CD4-positive, alpha-beta memory T cell (primary cell): ENCODE results near the gene CACNA1D. TPM values are rescaled to one million over a fixed set of nuclear protein-coding genes. Genes with fewer than 3 reads are reported as not detected.

Source experiments
- CTCF ChIA-PET: fragments of 350-600 bp; sonication (Branson Sonifier 250); formaldehyde crosslinking; loops from one replicate; lab custom pipeline; 2021; ENCODE audit warnings: inconsistent platforms; ENCODE audit not compliant: partially characterized antibody; lab: Charles Lee
- POLR2A ChIA-PET: fragments of 350-600 bp; sonication (Branson Sonifier 250); formaldehyde crosslinking; loops from one replicate; lab custom pipeline; 2021; ENCODE audit not compliant: partially characterized antibody; lab: Charles Lee
- DNase-seq, 5 donors: peaks; one replicate each; pipeline versions ENCODE4 v3.0.0 to v3.0.0-alpha.2; 2020 to 2022; ENCODE audit warnings: mixed read lengths in 1 of 5
- H3K27ac ChIP-seq: one replicate; pipeline ENCODE4 v1.7.0; 2013; ENCODE audit warnings: low read depth, low read length
- H3K27me3 ChIP-seq: 2 replicates; pipeline ENCODE4 v1.7.0; 2013; ENCODE audit warnings: mild to moderate bottlenecking, low read length, moderate library complexity; ENCODE audit not compliant: insufficient read depth
- H3K36me3 ChIP-seq: 2 replicates; pipeline ENCODE4 v1.7.0; 2013; ENCODE audit warnings: mild to moderate bottlenecking, low read length, moderate library complexity; ENCODE audit not compliant: insufficient read depth
- H3K4me1 ChIP-seq: 2 replicates; pipeline ENCODE4 v1.7.0; 2013; ENCODE audit warnings: mild to moderate bottlenecking, low read length, moderate library complexity; ENCODE audit not compliant: insufficient read depth
- H3K4me3 ChIP-seq, 2 donors: one replicate each; pipeline ENCODE4 v1.7.0; 2013; ENCODE audit warnings: low read length in 2 of 2, mild to moderate bottlenecking in 1 of 2
- H3K9me3 ChIP-seq, 2 donors: one replicate each; pipeline ENCODE4 v1.7.0; 2013; ENCODE audit warnings: low read length in 2 of 2, control low read depth in 1 of 2; ENCODE audit not compliant: control insufficient read depth in 1 of 2
- H3K27ac Mint-ChIP-seq, 7 donors: one replicate each; pipeline ENCODE4 v1.8.0; 2020 to 2021; ENCODE audit warnings: mixed read lengths in 7 of 7, mild to moderate bottlenecking in 6 of 7, inconsistent platforms in 3 of 7, moderate library complexity in 3 of 7
- H3K27me3 Mint-ChIP-seq, 2 donors: one replicate each; pipeline ENCODE4 v1.8.0; 2020 to 2021; ENCODE audit warnings: mixed read lengths in 2 of 2
- H3K36me3 Mint-ChIP-seq, 2 donors: one replicate each; pipeline ENCODE4 v1.8.0; 2020 to 2021; ENCODE audit warnings: mixed read lengths in 2 of 2, inconsistent platforms in 1 of 2, mild to moderate bottlenecking in 1 of 2
- H3K4me1 Mint-ChIP-seq, 4 donors: one replicate each; pipeline ENCODE4 v1.8.0; 2020 to 2021; ENCODE audit warnings: mixed read lengths in 4 of 4, mild to moderate bottlenecking in 1 of 4
- H3K4me3 Mint-ChIP-seq, 8 donors: one replicate each; pipeline ENCODE4 v1.8.0; 2020 to 2021; ENCODE audit warnings: mixed read lengths in 8 of 8, mild to moderate bottlenecking in 7 of 8, moderate library complexity in 6 of 8, inconsistent platforms in 3 of 8
- H3K9me3 Mint-ChIP-seq, 8 donors: one replicate each; pipeline ENCODE4 v1.8.0; 2020 to 2021; ENCODE audit warnings: mixed read lengths in 8 of 8, mild to moderate bottlenecking in 5 of 8, inconsistent platforms in 3 of 8, moderate library complexity in 1 of 8
- intact Hi-C: fragments of 100-400 bp; cut with micrococcal nuclease; formaldehyde crosslinking; loops from one replicate; pipeline ENCODE4 v1.15.1; 2023
- polyA plus RNA-seq, 2 donors: library from polyadenylated mRNA; unstranded; fragments of 300-500 nt; fragmentation: Illumina TruSeq; gene quantifications; one replicate each; pipeline ENCODE4 v1.2.3, GENCODE V29; 2021
- total RNA-seq, 2 experiments: library from RNA; stranded (reverse); gene quantifications; one replicate each; pipeline ENCODE4 v1.2.3, GENCODE V29; 2021

Gene CACNA1D
- total and polyA plus RNA-seq, 4 experiments from 2014 or later, result 0.06 TPM; not detected in 3

- intact Hi-C loops, result no loop called here
- no peaks in the 10 kb centered on the region for H3K27me3 ChIP-seq
- H3K9me3 ChIP-seq, result no peaks in the 10 kb centered on the region
- Mint-ChIP-seq H3K4me3 (no peak overlapping the region), H3K36me3 (no peaks in the 10 kb centered on the region), H3K4me1 (peaks cover 3 to 11% (median 7%) of the 10 kb centered on the region in 4 donors), H3K27me3 (no peaks in the 10 kb centered on the region), H3K9me3 (peaks cover 0 to 2% (median 0%) of the 10 kb centered on the region in 8 donors), H3K27ac (peak overlapping the region in 1 of 7 donors; percentile 6)
- DNase-seq, result no peak
- CTCF ChIA-PET, result no interaction called here
- H3K4me1 ChIP-seq, result peaks cover 8% of the 10 kb centered on the region
- POLR2A ChIA-PET, result no interaction called here
- H3K4me3 ChIP-seq, result no peak overlapping the region
- H3K27ac ChIP-seq, result no peak overlapping the region
- H3K36me3 ChIP-seq, result no peaks in the 10 kb centered on the region
These were observed 264.4 kb downstream of the CACNA1D start for GRCh38 chr3:53758846-53759245.

GRCh38 chr3:53763353-53763752 lies 268.9 kb downstream of the CACNA1D start:
- no peak overlapping the region for H3K27ac Mint-ChIP-seq
- DNase-seq, result no peak
- no peaks in the 10 kb centered on the region for H3K9me3 ChIP-seq
- H3K27ac ChIP-seq, result no peak overlapping the region
- peaks cover 4% of the 10 kb centered on the region for H3K27me3 ChIP-seq
- H3K4me1 ChIP-seq, result no peaks in the 10 kb centered on the region
- CTCF ChIA-PET, result no interaction called here
- peaks cover 0 to 2% of the 10 kb centered on the region in 2 donors for H3K27me3 Mint-ChIP-seq
- H3K36me3 Mint-ChIP-seq, result no peaks in the 10 kb centered on the region
- H3K9me3 Mint-ChIP-seq, result no peaks in the 10 kb centered on the region
- H3K4me3 Mint-ChIP-seq, result no peak overlapping the region
- POLR2A ChIA-PET, result no interaction called here
- no peaks in the 10 kb centered on the region for H3K36me3 ChIP-seq
- intact Hi-C loops, result no loop called here
- H3K4me1 Mint-ChIP-seq, result no peaks in the 10 kb centered on the region
- H3K4me3 ChIP-seq, result no peak overlapping the region

GRCh38 chr3:53764026-53764775 lies 269.8 kb downstream of the CACNA1D start:
- Mint-ChIP-seq H3K4me1 (no peaks in the 10 kb centered on the region), H3K4me3 (no peak overlapping the region)

GRCh38 chr3:53765753-53766152 lies 271.3 kb downstream of the CACNA1D start:
- CTCF ChIA-PET, result no interaction called here
- H3K4me3 Mint-ChIP-seq, result no peak overlapping the region
- intact Hi-C loops, result no loop called here
- H3K9me3 ChIP-seq, result no peaks in the 10 kb centered on the region
- H3K27me3 Mint-ChIP-seq, result peaks cover 4 to 9% of the 10 kb centered on the region in 2 donors
- no peaks in the 10 kb centered on the region for H3K4me1 ChIP-seq
- H3K9me3 Mint-ChIP-seq, result no peaks in the 10 kb centered on the region
- no peak overlapping the region for H3K4me3 ChIP-seq
- no peaks in the 10 kb centered on the region for H3K36me3 ChIP-seq
- no peaks in the 10 kb centered on the region for H3K36me3 Mint-ChIP-seq
- H3K27ac ChIP-seq, result no peak overlapping the region
- H3K27me3 ChIP-seq, result peaks cover 4% of the 10 kb centered on the region
- H3K4me1 Mint-ChIP-seq, result no peaks in the 10 kb centered on the region
- H3K27ac Mint-ChIP-seq, result peak overlapping the region in 1 of 7 donors; percentile 40
- POLR2A ChIA-PET, result no interaction called here
- DNase-seq, result no peak

More at GRCh38 chr3:53764026-53764775, 269.8 kb downstream of the CACNA1D start:
- Mint-ChIP-seq H3K9me3 (no peaks in the 10 kb centered on the region), H3K27ac (no peak overlapping the region), H3K27me3 (peaks cover 0 to 3% of the 10 kb centered on the region in 2 donors), H3K36me3 (no peaks in the 10 kb centered on the region)
- no peak for DNase-seq
- Histone ChIP-seq H3K9me3 (no peaks in the 10 kb centered on the region), H3K4me3 (no peak overlapping the region), H3K4me1 (no peaks in the 10 kb centered on the region), H3K27ac (no peak overlapping the region), H3K36me3 (no peaks in the 10 kb centered on the region), H3K27me3 (peaks cover 4% of the 10 kb centered on the region)
- intact Hi-C loops, result no loop called here
- ChIA-PET CTCF (no interaction called here), POLR2A (no interaction called here)

DNA sequence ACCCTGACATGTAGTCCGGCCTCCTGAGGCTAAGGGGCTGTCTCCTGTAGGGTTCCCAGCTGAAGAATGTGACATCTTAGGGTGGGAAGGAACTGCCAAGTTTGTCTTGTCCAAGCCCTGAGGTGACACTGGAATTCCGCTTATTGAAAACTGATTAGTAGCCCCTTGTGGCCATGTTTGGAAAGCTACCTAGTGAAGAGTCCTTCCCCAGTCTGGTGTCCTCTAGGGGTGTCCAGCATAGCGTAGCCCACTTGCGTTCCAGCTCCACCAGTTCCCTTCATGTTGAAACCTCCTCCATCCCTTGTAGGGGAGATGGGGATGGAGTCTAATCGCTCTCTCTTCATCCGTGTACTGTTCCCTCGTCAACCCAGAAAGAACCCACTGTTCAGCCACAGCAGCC lies 272.3 kb downstream of the CACNA1D start:
- no peak for DNase-seq
- Mint-ChIP-seq H3K4me1 (no peaks in the 10 kb centered on the region), H3K4me3 (no peak overlapping the region), H3K27me3 (peaks cover 4 to 9% of the 10 kb centered on the region in 2 donors), H3K36me3 (no peaks in the 10 kb centered on the region), H3K27ac (no peak overlapping the region), H3K9me3 (no peaks in the 10 kb centered on the region)
- no peak overlapping the region for H3K27ac ChIP-seq
- H3K9me3 ChIP-seq, result no peaks in the 10 kb centered on the region
- H3K36me3 ChIP-seq, result no peaks in the 10 kb centered on the region
- POLR2A ChIA-PET, result no interaction called here
- intact Hi-C loops, result no loop called here
- CTCF ChIA-PET, result no interaction called here
- H3K4me1 ChIP-seq, result no peaks in the 10 kb centered on the region
- H3K27me3 ChIP-seq, result peaks cover 4% of the 10 kb centered on the region
- no peak overlapping the region for H3K4me3 ChIP-seq

GRCh38 chr3:53768478-53769459 lies 274.4 kb downstream of the CACNA1D start:
- H3K27ac ChIP-seq, result no peak overlapping the region
- H3K36me3 Mint-ChIP-seq, result no peaks in the 10 kb centered on the region
- intact Hi-C loops, result no loop called here
- no peaks in the 10 kb centered on the region for H3K36me3 ChIP-seq
- H3K27ac Mint-ChIP-seq, result no peak overlapping the region
- DNase-seq, result no peak
- H3K27me3 Mint-ChIP-seq, result peaks cover 4 to 9% of the 10 kb centered on the region in 2 donors
- H3K4me1 Mint-ChIP-seq, result no peaks in the 10 kb centered on the region
- ChIA-PET POLR2A (no interaction called here), CTCF (no interaction called here)
- H3K4me1 ChIP-seq, result no peaks in the 10 kb centered on the region
- no peaks in the 10 kb centered on the region for H3K9me3 ChIP-seq
- H3K4me3 Mint-ChIP-seq, result no peak overlapping the region
- no peaks in the 10 kb centered on the region for H3K9me3 Mint-ChIP-seq
- peaks cover 4% of the 10 kb centered on the region for H3K27me3 ChIP-seq
- H3K4me3 ChIP-seq, result no peak overlapping the region

DNA sequence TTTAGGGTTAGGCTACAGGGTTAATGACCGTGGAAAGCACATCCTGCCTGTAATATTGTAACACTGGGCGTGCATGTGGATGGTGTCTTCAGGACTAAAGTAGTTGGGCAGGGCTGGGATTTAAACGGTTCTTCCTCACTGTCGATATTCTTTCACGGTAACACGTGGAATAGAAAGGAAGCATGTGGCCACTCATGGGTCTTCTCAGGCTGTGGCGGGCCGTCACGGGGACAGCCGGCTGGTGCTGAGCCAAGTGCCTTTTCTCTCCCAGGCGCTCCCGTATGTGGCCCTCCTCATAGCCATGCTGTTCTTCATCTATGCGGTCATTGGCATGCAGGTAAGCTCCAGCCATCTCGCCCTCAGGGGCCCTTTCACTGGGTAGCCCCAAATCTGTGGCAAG lies 278.2 kb downstream of the CACNA1D start:
- Histone ChIP-seq H3K27ac (no peak overlapping the region), H3K36me3 (no peaks in the 10 kb centered on the region), H3K4me3 (no peak overlapping the region), H3K4me1 (no peaks in the 10 kb centered on the region), H3K9me3 (no peaks in the 10 kb centered on the region), H3K27me3 (peaks cover 4% of the 10 kb centered on the region)
- peaks cover 5 to 16% of the 10 kb centered on the region in 2 donors for H3K27me3 Mint-ChIP-seq
- no peaks in the 10 kb centered on the region for H3K36me3 Mint-ChIP-seq
- H3K4me1 Mint-ChIP-seq, result no peaks in the 10 kb centered on the region
- intact Hi-C loops, result no loop called here
- ChIA-PET CTCF (no interaction called here), POLR2A (no interaction called here)
- no peak for DNase-seq
- H3K4me3 Mint-ChIP-seq, result no peak overlapping the region
- H3K27ac Mint-ChIP-seq, result no peak overlapping the region
- no peaks in the 10 kb centered on the region for H3K9me3 Mint-ChIP-seq
